ENCODE data around the gene LRRK2.

GRCh38 chr12:40229690-40230651, 5.2 kb downstream of the LRRK2 start:
- TF ChIP-seq CTCF (IDR thresholded peaks at IDR 0.05) (no peak), EP300 (IDR thresholded peaks at IDR 0.05) (no peak), POLR2AphosphoS5 (IDR thresholded peaks at IDR 0.05) (no peak)
